H9 (cell line): Measurements from ENCODE around the gene TUBGCP6. TPM values are rescaled to one million over a fixed set of nuclear protein-coding genes. Genes with fewer than 3 reads are reported as not detected.

Source experiments
- DNase-seq: peaks from one replicate; pipeline ENCODE4 v3.0.0-alpha.2; 2017
- H2AFZ ChIP-seq: one replicate; pipeline ENCODE4 v1.6.1; 2013; ENCODE audit warnings: mild to moderate bottlenecking, low read length, control low read depth, moderate library complexity
- H2AK5ac ChIP-seq: 2 replicates; pipeline ENCODE4 v1.6.1; 2013; ENCODE audit warnings: low read length, control low read depth, mixed read lengths; ENCODE audit not compliant: insufficient read length
- H2BK120ac ChIP-seq: one replicate; pipeline ENCODE4 v1.6.1; 2013; ENCODE audit warnings: low read depth, mild to moderate bottlenecking, low read length, control low read depth, inconsistent platforms; ENCODE audit not compliant: poor library complexity, severe bottlenecking
- H2BK12ac ChIP-seq: 2 replicates; pipeline ENCODE4 v1.6.1; 2013; ENCODE audit warnings: low read length, control low read depth, mixed read lengths, low read depth; ENCODE audit not compliant: insufficient read length
- H2BK15ac ChIP-seq: 2 replicates; pipeline ENCODE4 v1.6.1; 2013; ENCODE audit warnings: low read depth, low read length, control low read depth
- H2BK20ac ChIP-seq: one replicate; pipeline ENCODE4 v1.6.1; 2013; ENCODE audit warnings: low read depth, mild to moderate bottlenecking, low read length, control low read depth, inconsistent platforms; ENCODE audit not compliant: poor library complexity, severe bottlenecking
- H2BK5ac ChIP-seq: 2 replicates; pipeline ENCODE4 v1.6.1; 2013; ENCODE audit warnings: low read length, control low read depth, mixed read lengths; ENCODE audit not compliant: insufficient read length
- H3K14ac ChIP-seq: 2 replicates; pipeline ENCODE4 v1.6.1; 2013; ENCODE audit warnings: low read length, control low read depth; ENCODE audit not compliant: insufficient read depth
- H3K18ac ChIP-seq: 2 replicates; pipeline ENCODE4 v1.6.1; 2013; ENCODE audit warnings: low read depth, mild to moderate bottlenecking, mixed read lengths, low read length, control low read depth; ENCODE audit not compliant: insufficient read length
- H3K23ac ChIP-seq: 2 replicates; pipeline ENCODE4 v1.6.1; 2013; ENCODE audit warnings: low read length, control low read depth, mixed read lengths, low read depth; ENCODE audit not compliant: insufficient read length
- H3K23me2 ChIP-seq: 2 replicates; pipeline ENCODE4 v1.6.1; 2013; ENCODE audit warnings: low read depth, mild to moderate bottlenecking, mixed read lengths, low read length, control low read depth; ENCODE audit not compliant: insufficient read length, poor library complexity, severe bottlenecking
- H3K27ac ChIP-seq: 2 replicates; pipeline ENCODE4 v1.5.1; 2013; ENCODE audit warnings: low read length, control low read depth, mixed read lengths, low read depth; ENCODE audit not compliant: insufficient read length
- H3K27me3 ChIP-seq: 2 replicates; pipeline ENCODE4 v1.6.1; 2013; ENCODE audit warnings: low read length, control low read depth, inconsistent platforms; ENCODE audit not compliant: insufficient read depth
- H3K4ac ChIP-seq: 2 replicates; pipeline ENCODE4 v1.6.1; 2013; ENCODE audit warnings: low read depth, mild to moderate bottlenecking, control low read depth, inconsistent platforms, low read length, moderate library complexity
- H3K4me1 ChIP-seq: 2 replicates; pipeline ENCODE4 v1.6.1; 2013; ENCODE audit warnings: low read length, control low read depth, inconsistent platforms; ENCODE audit not compliant: insufficient read depth
- H3K4me2 ChIP-seq: 2 replicates; pipeline ENCODE4 v1.6.1; 2013; ENCODE audit warnings: low read length, control low read depth, mixed read lengths; ENCODE audit not compliant: insufficient read length, insufficient read depth
- H3K56ac ChIP-seq: 2 replicates; pipeline ENCODE4 v1.6.1; 2013; ENCODE audit warnings: low read depth, mild to moderate bottlenecking, mixed read lengths, low read length, control low read depth; ENCODE audit not compliant: insufficient read length
- H3K79me1 ChIP-seq: 2 replicates; pipeline ENCODE4 v1.6.1; 2013; ENCODE audit warnings: low read depth, mild to moderate bottlenecking, moderate library complexity, low read length, control low read depth, inconsistent platforms; ENCODE audit not compliant: insufficient read depth, poor library complexity, severe bottlenecking
- H3K79me2 ChIP-seq: 2 replicates; pipeline ENCODE4 v1.6.1; 2013; ENCODE audit warnings: low read length, control low read depth, inconsistent platforms; ENCODE audit not compliant: insufficient read depth
- H3K9ac ChIP-seq: 2 replicates; pipeline ENCODE4 v1.6.1; 2013; ENCODE audit warnings: low read length, control low read depth, mixed read lengths; ENCODE audit not compliant: insufficient read length; ENCODE audit errors: extremely low read depth
- H3K9me3 ChIP-seq: one replicate; pipeline ENCODE4 v1.6.1; 2013; ENCODE audit warnings: low read depth, low read length, inconsistent platforms; ENCODE audit not compliant: control insufficient read depth
- H3T11ph ChIP-seq: one replicate; pipeline ENCODE4 v1.6.1; 2013; ENCODE audit warnings: mild to moderate bottlenecking, low read length, control low read depth, inconsistent platforms
- H4K20me1 ChIP-seq: one replicate; pipeline ENCODE4 v1.6.1; 2013; ENCODE audit not compliant: control insufficient read depth, insufficient read length, insufficient read depth
- H4K5ac ChIP-seq: 2 replicates; pipeline ENCODE4 v1.6.1; 2013; ENCODE audit warnings: low read depth, mild to moderate bottlenecking, mixed read lengths, low read length, control low read depth; ENCODE audit not compliant: insufficient read length
- H4K8ac ChIP-seq: replicated peaks from 2 replicates; pipeline ENCODE4 v1.6.1; 2013; ENCODE audit warnings: low read length, control low read depth, mixed read lengths, low read depth; ENCODE audit not compliant: insufficient read length
- H4K91ac ChIP-seq: 2 replicates; pipeline ENCODE4 v1.6.1; 2013; ENCODE audit warnings: low read depth, mild to moderate bottlenecking, moderate library complexity, mixed read lengths, low read length, control low read depth; ENCODE audit not compliant: insufficient read length
- H3K27ac Mint-ChIP-seq, 3 experiments: 2 replicates in 2 of 3; 3 replicates in 1 of 3; pipeline ENCODE4 v1.8.0; 2020 to 2021; ENCODE audit warnings: mixed read lengths in 3 of 3, mild to moderate bottlenecking in 1 of 3, moderate library complexity in 1 of 3
- H3K27me3 Mint-ChIP-seq: 2 replicates; pipeline ENCODE4 v1.8.0; 2021; ENCODE audit warnings: low read depth, mild to moderate bottlenecking, moderate library complexity, mixed read lengths
- H3K36me3 Mint-ChIP-seq, 3 experiments: 2 replicates in 2 of 3; 3 replicates in 1 of 3; pipeline ENCODE4 v1.8.0; 2020 to 2021; ENCODE audit warnings: low read depth in 3 of 3, mixed read lengths in 3 of 3; ENCODE audit not compliant: insufficient read depth in 1 of 3
- H3K4me1 Mint-ChIP-seq, 2 experiments: 2 replicates each; pipeline ENCODE4 v1.8.0; 2020; ENCODE audit warnings: mixed read lengths in 2 of 2
- H3K4me3 Mint-ChIP-seq, 2 experiments: 2 replicates in 1 of 2; 3 replicates in 1 of 2; pipeline ENCODE4 v1.8.0; 2020 to 2021; ENCODE audit warnings: mild to moderate bottlenecking in 2 of 2, mixed read lengths in 2 of 2, moderate library complexity in 1 of 2
- H3K9me3 Mint-ChIP-seq, 2 experiments: 2 replicates in 1 of 2; 3 replicates in 1 of 2; pipeline ENCODE4 v1.8.0; 2020; ENCODE audit warnings: mild to moderate bottlenecking in 2 of 2, mixed read lengths in 2 of 2, moderate library complexity in 1 of 2
- CTCF ChIP-seq: fragments of 200-600 bp; sonication (generic); conservative IDR thresholded peaks from 3 replicates; pipeline ENCODE4 v1.8.0; 2021; ENCODE audit warnings: antibody characterized with exemption, mild to moderate bottlenecking
- WGBS: extraction: QIAGEN DNeasy Blood & Tissue Kit; methylation state at CpG from one replicate; pipeline ENCODE4 v1.1.7; 2013; ENCODE audit warnings: missing lambda C conversion rate, low lambda C conversion rate, mixed read lengths; ENCODE audit not compliant: insufficient read length; ENCODE audit errors: extremely low coverage; 5-methylcytosine and 5-hydroxymethylcytosine counted together
- total RNA-seq: library from RNA; stranded (reverse); gene quantifications from 2 replicates; pipeline ENCODE4 v1.2.1, GENCODE V29; 2021

The TUBGCP6 gene
- total RNA-seq, 1 experiment from 2014 or later: 29.0 TPM

DNA sequence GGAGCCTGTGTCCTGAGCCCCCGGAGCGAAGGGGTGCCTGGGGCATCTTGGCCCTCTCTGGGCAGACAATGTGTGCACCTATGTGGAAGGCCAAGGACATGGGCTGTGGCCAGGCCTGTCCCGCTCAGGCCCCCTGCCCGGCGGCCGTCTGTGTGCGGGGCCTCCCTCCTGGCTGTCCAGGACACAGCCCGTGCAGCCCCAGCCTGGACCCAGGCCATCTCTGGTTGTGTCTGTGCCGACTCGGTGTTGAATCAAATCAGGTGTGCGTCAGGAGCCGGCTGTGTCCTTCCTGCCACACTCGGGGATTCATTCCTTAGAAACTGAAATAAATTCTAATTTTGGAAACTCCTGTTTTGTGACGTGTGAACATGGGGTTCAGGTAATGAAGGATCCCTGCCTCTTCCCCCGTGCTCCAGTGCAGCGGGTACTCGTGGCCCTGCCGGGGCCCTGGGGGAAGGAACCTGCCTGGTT lies 45.5 kb downstream of the TUBGCP6 start:
- H3K27ac ChIP-seq: no peak overlapping the region
- H2AK5ac ChIP-seq: no peak overlapping the region
- no peak overlapping the region for H3K18ac ChIP-seq
- Mint-ChIP-seq H3K27ac (peak overlapping the region in 2 of 3 experiments; percentile 75 to 78; a peak in 2 of 7 replicates), H3K36me3 (peaks cover 16 to 35% (median 24%) of the 10 kb centered on the region in 3 experiments), H3K9me3 (peaks cover 5 to 6% of the 10 kb centered on the region in 2 experiments; a peak in 3 of 5 replicates), H3K4me3 (peak overlapping the region; percentile 61 to 77; a peak in 4 of 5 replicates), H3K27me3 (no peaks in the 10 kb centered on the region), H3K4me1 (peaks cover 10 to 11% of the 10 kb centered on the region in 2 experiments)
- no peak overlapping the region for H4K5ac ChIP-seq
- H3K27me3 ChIP-seq: no peaks in the 10 kb centered on the region
- no peak overlapping the region for H2BK5ac ChIP-seq
- H3K14ac ChIP-seq: no peak overlapping the region; the same call in 1 of the 2 replicates
- H2BK120ac ChIP-seq: no peak overlapping the region
- no peaks in the 10 kb centered on the region for H3K9me3 ChIP-seq
- WGBS: no CpG with 5 or more reads among the region's 18 CpGs
- 0 out of 2 replicates have a peak overlapping the region, but pooled peaks have one; percentile 76 for H2BK15ac ChIP-seq
- peaks cover 13% of the 10 kb centered on the region for H3K23me2 ChIP-seq
- no peak overlapping the region for H4K91ac ChIP-seq
- H3K9ac ChIP-seq: no peak overlapping the region
- no peak overlapping the region for H2BK20ac ChIP-seq
- H3K56ac ChIP-seq: no peak overlapping the region
- no peak overlapping the region for H3K23ac ChIP-seq
- peak overlapping the region; percentile 46 for H3K4me2 ChIP-seq
- H3K4ac ChIP-seq: no peak overlapping the region
- H3K4me1 ChIP-seq: no peaks in the 10 kb centered on the region
- H4K20me1 ChIP-seq: peaks cover 3% of the 10 kb centered on the region
- no peak overlapping the region for H4K8ac ChIP-seq
- H3K79me1 ChIP-seq: no peaks in the 10 kb centered on the region
- no peak for TF ChIP-seq CTCF
- H3T11ph ChIP-seq: no peak overlapping the region
- no peak for DNase-seq
- H3K79me2 ChIP-seq: no peaks in the 10 kb centered on the region
- H2BK12ac ChIP-seq: no peak overlapping the region
- no peak overlapping the region for H2AFZ ChIP-seq
